Neural cell (in vitro differentiated cells): ENCODE data around the gene LRRC74A. TPM values are rescaled to one million over a fixed set of nuclear protein-coding genes. Genes with fewer than 3 reads are reported as not detected.

Experiments
- H2AFZ ChIP-seq: fragments of 200-600, 300-800 bp; sonication (generic), shearing (Covaris generic); 2 replicates; pipeline ENCODE4 v1.6.0; 2014; ENCODE audit warnings: low read depth, mild to moderate bottlenecking, antibody characterized with exemption, low read length, moderate library complexity
- H3F3A ChIP-seq: fragments of 200-600 bp; shearing (Covaris generic); 2 replicates; pipeline ENCODE4 v1.6.1; 2016; ENCODE audit warnings: mild to moderate bottlenecking, moderate library complexity, mixed read lengths, antibody characterized with exemption, low read length; ENCODE audit not compliant: insufficient read depth, poor library complexity, severe bottlenecking
- H3K27ac ChIP-seq: fragments of 200-600, 300-800 bp; sonication (generic), shearing (Covaris generic); 2 replicates; pipeline ENCODE4 v1.5.1; 2014; ENCODE audit warnings: mild to moderate bottlenecking, low read length, moderate library complexity
- H3K27me3 ChIP-seq: fragments of 300-800, 200-600 bp; sonication (generic), shearing (Covaris generic); 2 replicates; pipeline ENCODE4 v1.6.0; 2014; ENCODE audit warnings: mild to moderate bottlenecking, low read depth, low read length, moderate library complexity; ENCODE audit not compliant: insufficient read depth
- H3K36me3 ChIP-seq: fragments of 300-800, 200-600 bp; sonication (generic), shearing (Covaris generic); 2 replicates; pipeline ENCODE4 v1.5.1; 2014; ENCODE audit warnings: mild to moderate bottlenecking, antibody characterized with exemption, low read length, moderate library complexity; ENCODE audit not compliant: insufficient read depth
- H3K4me2 ChIP-seq: fragments of 300-800, 200-600 bp; sonication (generic), shearing (Covaris generic); 2 replicates; pipeline ENCODE4 v1.6.0; 2014; ENCODE audit warnings: mild to moderate bottlenecking, low read length
- H3K4me3 ChIP-seq: fragments of 300-800, 200-600 bp; sonication (generic), shearing (Covaris generic); 2 replicates; pipeline ENCODE4 v1.5.1; 2014; ENCODE audit warnings: mild to moderate bottlenecking, low read length, moderate library complexity
- H3K79me2 ChIP-seq: fragments of 200-600 bp; shearing (Covaris generic); replicated peaks from 2 replicates; pipeline ENCODE4 v1.6.0; 2014; ENCODE audit warnings: mild to moderate bottlenecking, low read length, moderate library complexity; ENCODE audit not compliant: insufficient read depth
- H3K9ac ChIP-seq: fragments of 300-800, 200-600 bp; sonication (generic), shearing (Covaris generic); 2 replicates; pipeline ENCODE4 v1.6.1; 2016; ENCODE audit warnings: mild to moderate bottlenecking, low read length, mixed read lengths
- H3K9me2 ChIP-seq: fragments of 200-600 bp; shearing (Covaris generic); 2 replicates; pipeline ENCODE4 v1.6.1; 2016; ENCODE audit warnings: mild to moderate bottlenecking, low read length, mixed read lengths; ENCODE audit not compliant: insufficient read depth
- H3K9me3 ChIP-seq: fragments of 200-600, 300-800 bp; sonication (generic), shearing (Covaris generic); 2 replicates; pipeline ENCODE4 v1.6.1; 2016; ENCODE audit warnings: mild to moderate bottlenecking, mixed run types, low read length, moderate library complexity, mixed read lengths
- H4K20me1 ChIP-seq: fragments of 200-600 bp; shearing (Covaris generic); 2 replicates; pipeline ENCODE4 v1.6.1; 2016; ENCODE audit warnings: mild to moderate bottlenecking, mixed run types; ENCODE audit not compliant: insufficient read depth
- CTCF ChIP-seq: fragments of 450-650 bp; IDR thresholded peaks from 2 replicates; pipeline ENCODE4 v1.5.1; 2014; ENCODE audit warnings: antibody characterized with exemption, mild to moderate bottlenecking, moderate library complexity; ENCODE audit not compliant: poor library complexity, severe bottlenecking
- EP300 ChIP-seq: fragments of 450-650 bp; conservative IDR thresholded peaks from 2 replicates; pipeline ENCODE4 v1.6.1; 2014; ENCODE audit warnings: antibody characterized with exemption, mild to moderate bottlenecking, moderate library complexity; ENCODE audit not compliant: poor library complexity, severe bottlenecking
- EZH2 ChIP-seq: fragments of 200-600, 300-800 bp; shearing (Covaris generic), sonication (generic); IDR thresholded peaks from 2 replicates; pipeline ENCODE4 v1.6.1; 2014; ENCODE audit warnings: antibody characterized with exemption, low read length, borderline replicate concordance, mild to moderate bottlenecking; ENCODE audit not compliant: insufficient read depth, poor library complexity, severe bottlenecking
- MXI1 ChIP-seq: fragments of 450-650 bp; conservative IDR thresholded peaks from 2 replicates; pipeline ENCODE4 v1.6.1; 2014; ENCODE audit warnings: antibody characterized with exemption, mild to moderate bottlenecking; ENCODE audit not compliant: poor library complexity, severe bottlenecking
- POLR2AphosphoS5 ChIP-seq: IDR thresholded peaks from 2 replicates; pipeline ENCODE4 v1.6.1; 2012
- RAD21 ChIP-seq: fragments of 450-650 bp; conservative IDR thresholded peaks from 2 replicates; pipeline ENCODE4 v1.6.1; 2014; ENCODE audit warnings: antibody characterized with exemption, mild to moderate bottlenecking, moderate library complexity
- REST ChIP-seq: IDR thresholded peaks from 2 replicates; pipeline ENCODE4 v1.6.1; 2012; ENCODE audit warnings: borderline replicate concordance
- SMC3 ChIP-seq: fragments of 450-650 bp; conservative IDR thresholded peaks from 2 replicates; pipeline ENCODE4 v1.6.1; 2014; ENCODE audit warnings: antibody characterized with exemption, mild to moderate bottlenecking, moderate library complexity; ENCODE audit not compliant: poor library complexity
- TAF1 ChIP-seq: IDR thresholded peaks from 2 replicates; pipeline ENCODE4 v1.6.1; 2012; ENCODE audit warnings: low read depth
- polyA plus RNA-seq: library from polyadenylated mRNA; depleted of rRNA; stranded (reverse); fragments of >200 nt; gene quantifications from 2 replicates; pipeline ENCODE4 v1.2.3, GENCODE V29; 2014

The LRRC74A gene
- polyA plus RNA-seq, 1 donor from 2014 or later = not detected

- Histone ChIP-seq H4K20me1 (no peaks in the 10 kb centered on the region), H3K79me2 (no peaks in the 10 kb centered on the region), H3K27ac (no peak overlapping the region), H3K9ac (no peak overlapping the region), H3K4me3 (no peak overlapping the region), H3K4me2 (no peak overlapping the region), H3K9me3 (no peaks in the 10 kb centered on the region), H3K27me3 (no peaks in the 10 kb centered on the region), H3K9me2 (no peaks in the 10 kb centered on the region), H3K36me3 (no peaks in the 10 kb centered on the region), H3F3A (no peaks in the 10 kb centered on the region), H2AFZ (no peak overlapping the region)
- TF ChIP-seq EP300 (no peak), SMC3 (no peak), RAD21 (no peak), EZH2 (no peak), TAF1 (no peak), MXI1 (no peak), CTCF (no peak), POLR2AphosphoS5 (no peak), REST (no peak)
These were observed 40.2 kb downstream of the LRRC74A start for GRCh38 chr14:76866456-76866855.

GRCh38 chr14:76867516-76868453 is 41.6 kb downstream of the LRRC74A start:
- H4K20me1 ChIP-seq = no peaks in the 10 kb centered on the region

More at GRCh38 chr14:76867516-76868453, 41.6 kb downstream of the LRRC74A start:
- Histone ChIP-seq H3K9me3 (no peaks in the 10 kb centered on the region), H3K9me2 (no peaks in the 10 kb centered on the region), H3K27ac (no peak overlapping the region), H3K4me3 (no peak overlapping the region), H3F3A (no peaks in the 10 kb centered on the region), H3K79me2 (no peaks in the 10 kb centered on the region), H3K9ac (no peak overlapping the region), H3K27me3 (no peaks in the 10 kb centered on the region), H3K4me2 (no peak overlapping the region), H2AFZ (no peak overlapping the region), H3K36me3 (no peaks in the 10 kb centered on the region)
- TF ChIP-seq TAF1 = no peak
- TF ChIP-seq REST = no peak
- TF ChIP-seq SMC3 = no peak
- no peak for TF ChIP-seq EZH2
- no peak for TF ChIP-seq CTCF
- TF ChIP-seq RAD21 = no peak
- no peak for TF ChIP-seq MXI1
- no peak for TF ChIP-seq POLR2AphosphoS5
- TF ChIP-seq EP300 = no peak
